K562 (cell line): Measurements from ENCODE around the gene NCBP2. TPM values are rescaled to one million over a fixed set of nuclear protein-coding genes. Genes with fewer than 3 reads are reported as not detected.

ENCODE experiments used
- EHMT2 ChIP-seq: fragments of 450-650 bp; IDR thresholded peaks from 2 replicates; pipeline ENCODE4 v1.6.1; 2018; ENCODE audit warnings: antibody characterized with exemption
- HNRNPH1 ChIP-seq: fragments of 200-400 bp; formaldehyde crosslinking; optimal IDR thresholded peaks from 2 replicates; pipeline ENCODE3; 2017; ENCODE audit warnings: low read depth, mild to moderate bottlenecking, low read length, moderate library complexity
- KAT7 ChIP-seq: sonication (generic); formaldehyde crosslinking; IDR thresholded peaks from 2 replicates; pipeline ENCODE4 v1.8.0; 2022; ENCODE audit warnings: missing genetic modification reagents, mild to moderate bottlenecking, borderline replicate concordance
- MEIS2 ChIP-seq: fragments of 450-650 bp; IDR thresholded peaks from 2 replicates; pipeline ENCODE4 v1.6.1; 2014; ENCODE audit warnings: mild to moderate bottlenecking; ENCODE audit not compliant: partially characterized antibody
- MTA2 ChIP-seq: fragments of 450-650 bp; IDR thresholded peaks from 2 replicates; pipeline ENCODE4 v1.6.1; 2016; ENCODE audit warnings: low read depth
- NCOA4 ChIP-seq: fragments of 450-650 bp; IDR thresholded peaks from 2 replicates; pipeline ENCODE4 v1.6.1; 2018; ENCODE audit warnings: mild to moderate bottlenecking; ENCODE audit not compliant: partially characterized antibody
- POLR2A ChIP-seq: fragments of 450-650 bp; conservative IDR thresholded peaks from 2 replicates; pipeline ENCODE4 v1.6.1; 2016
- PYGO2 ChIP-seq: fragments of 450-650 bp; IDR thresholded peaks from 2 replicates; pipeline ENCODE4 v1.6.1; 2016; ENCODE audit warnings: mild to moderate bottlenecking, missing genetic modification characterization, moderate library complexity, missing compliant biosample characterization
- SMARCE1 ChIP-seq: fragments of 450-650 bp; IDR thresholded peaks from 2 replicates; pipeline ENCODE4 v1.7.1; 2016; ENCODE audit warnings: mild to moderate bottlenecking
- ZBED1 ChIP-seq: IDR thresholded peaks from 2 replicates; pipeline ENCODE4 v1.6.1; 2014
- ZNF212 ChIP-seq: fragments of 450-650 bp; formaldehyde crosslinking; IDR thresholded peaks from 2 replicates; pipeline ENCODE4 v1.4.0; 2020; ENCODE audit warnings: mild to moderate bottlenecking
- ZNF408 ChIP-seq: fragments of 250-450 bp; sonication (Bioruptor Pico); IDR thresholded peaks from 2 replicates; pipeline ENCODE4 v1.4.0; 2020; ENCODE audit warnings: low read depth, mild to moderate bottlenecking, moderate library complexity
- ZNF444 ChIP-seq: fragments of 250-450 bp; sonication (Bioruptor Pico); IDR thresholded peaks from 2 replicates; pipeline ENCODE4 v1.4.0; 2020; ENCODE audit warnings: mild to moderate bottlenecking, moderate library complexity
- polyA plus RNA-seq, 8 experiments: library from polyadenylated mRNA; depleted of rRNA in 4 of 8; stranded (reverse) in 5 of 8; unstranded in 3 of 8; fragments of >200 nt; fragmentation: Nextera tagmentation in 2 of 8; fragmentation: Illumina TruSeq in 1 of 8; extraction: Ambion mirVana in 2 of 8; extraction: Trizol in 1 of 8; gene quantifications; 2 replicates each; pipeline versions ENCODE4 v1.2.1 to v1.2.3, GENCODE V29; 2011 to 2014; ENCODE audit warnings: inconsistent platforms in 1 of 8, missing spikeins in 1 of 8
- total RNA-seq, 7 experiments: library from RNA; depleted of rRNA in 6 of 7; stranded (reverse); fragments of >200 nt in 6 of 7; fragmentation: Illumina TruSeq in 2 of 7; extraction: Trizol in 2 of 7; gene quantifications; 2 replicates each; pipeline versions ENCODE4 v1.2.1 to v1.2.3, GENCODE V29; 2011 to 2021; ENCODE audit warnings: low replicate concordance in 1 of 7
- TF ChIP-seq, protein P1 (sequence below): sonication (generic); formaldehyde crosslinking; IDR thresholded peaks from 2 replicates; pipeline ENCODE4 v1.8.1; 2023; ENCODE audit warnings: missing genetic modification reagents, mild to moderate bottlenecking, borderline replicate concordance
- TF ChIP-seq, protein P2 (sequence below): fragments of 250-450 bp; sonication (Bioruptor Pico); IDR thresholded peaks from 2 replicates; pipeline ENCODE4 v1.5.0; 2021
- TF ChIP-seq, protein P3 (sequence below): fragments of 250-450 bp; sonication (Bioruptor Pico); IDR thresholded peaks from 2 replicates; pipeline ENCODE4 v1.5.0; 2021
- TF ChIP-seq, protein P4 (sequence below): IDR thresholded peaks from 2 replicates; pipeline ENCODE4 v1.6.1; 2016; ENCODE audit warnings: missing genetic modification characterization, missing compliant biosample characterization
- TF ChIP-seq, protein P5 (sequence below): fragments of 250-450 bp; sonication (Bioruptor Pico); IDR thresholded peaks from 2 replicates; pipeline ENCODE4 v1.6.1; 2021; ENCODE audit warnings: mild to moderate bottlenecking

The NCBP2 gene
- total and polyA plus RNA-seq, 9 of the 15 experiments (the other 6 are each of a cell fraction or from before 2014, with no cell fraction given), result 56.4 to 102 (median 82.3) TPM

DNA sequence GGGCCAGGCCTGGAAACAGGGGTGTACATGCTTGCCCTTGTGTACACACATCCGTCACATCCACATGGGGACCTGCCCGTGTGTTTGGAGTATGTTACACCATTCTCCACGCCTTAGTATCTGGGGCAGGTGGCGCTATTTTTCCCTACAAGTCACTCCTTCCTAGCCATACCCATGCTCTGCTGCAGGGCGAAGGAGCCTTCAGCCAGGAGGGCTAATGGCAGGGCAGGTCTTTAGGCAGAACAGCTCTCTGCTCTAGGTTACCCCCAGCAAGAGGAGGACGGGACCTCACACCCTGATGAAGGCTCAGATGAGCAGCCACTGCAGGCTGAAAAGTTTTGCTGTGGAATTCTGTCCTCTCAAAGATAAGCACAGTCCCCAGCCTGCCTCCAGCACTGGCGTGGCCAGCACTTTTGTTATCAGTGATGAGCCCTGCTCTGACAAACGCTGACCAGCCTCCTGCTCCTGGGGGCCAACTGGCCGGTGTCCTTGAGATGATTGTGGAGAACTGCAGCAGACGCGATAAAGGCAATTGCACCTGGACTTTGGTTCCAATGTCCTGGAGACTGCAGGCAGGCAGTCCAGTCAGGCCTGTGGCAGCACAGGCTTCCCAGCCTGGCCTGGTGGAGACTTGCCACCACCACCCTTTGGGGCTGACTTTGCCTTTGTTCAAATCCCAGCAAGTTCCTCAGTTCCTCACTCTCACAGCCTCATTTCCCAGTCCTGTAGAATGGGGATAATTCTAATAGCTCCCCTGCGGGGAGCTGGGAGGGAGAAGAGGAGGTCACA, 46.1 kb upstream of the NCBP2 start (continued):
- TF ChIP-seq, protein P1, sequence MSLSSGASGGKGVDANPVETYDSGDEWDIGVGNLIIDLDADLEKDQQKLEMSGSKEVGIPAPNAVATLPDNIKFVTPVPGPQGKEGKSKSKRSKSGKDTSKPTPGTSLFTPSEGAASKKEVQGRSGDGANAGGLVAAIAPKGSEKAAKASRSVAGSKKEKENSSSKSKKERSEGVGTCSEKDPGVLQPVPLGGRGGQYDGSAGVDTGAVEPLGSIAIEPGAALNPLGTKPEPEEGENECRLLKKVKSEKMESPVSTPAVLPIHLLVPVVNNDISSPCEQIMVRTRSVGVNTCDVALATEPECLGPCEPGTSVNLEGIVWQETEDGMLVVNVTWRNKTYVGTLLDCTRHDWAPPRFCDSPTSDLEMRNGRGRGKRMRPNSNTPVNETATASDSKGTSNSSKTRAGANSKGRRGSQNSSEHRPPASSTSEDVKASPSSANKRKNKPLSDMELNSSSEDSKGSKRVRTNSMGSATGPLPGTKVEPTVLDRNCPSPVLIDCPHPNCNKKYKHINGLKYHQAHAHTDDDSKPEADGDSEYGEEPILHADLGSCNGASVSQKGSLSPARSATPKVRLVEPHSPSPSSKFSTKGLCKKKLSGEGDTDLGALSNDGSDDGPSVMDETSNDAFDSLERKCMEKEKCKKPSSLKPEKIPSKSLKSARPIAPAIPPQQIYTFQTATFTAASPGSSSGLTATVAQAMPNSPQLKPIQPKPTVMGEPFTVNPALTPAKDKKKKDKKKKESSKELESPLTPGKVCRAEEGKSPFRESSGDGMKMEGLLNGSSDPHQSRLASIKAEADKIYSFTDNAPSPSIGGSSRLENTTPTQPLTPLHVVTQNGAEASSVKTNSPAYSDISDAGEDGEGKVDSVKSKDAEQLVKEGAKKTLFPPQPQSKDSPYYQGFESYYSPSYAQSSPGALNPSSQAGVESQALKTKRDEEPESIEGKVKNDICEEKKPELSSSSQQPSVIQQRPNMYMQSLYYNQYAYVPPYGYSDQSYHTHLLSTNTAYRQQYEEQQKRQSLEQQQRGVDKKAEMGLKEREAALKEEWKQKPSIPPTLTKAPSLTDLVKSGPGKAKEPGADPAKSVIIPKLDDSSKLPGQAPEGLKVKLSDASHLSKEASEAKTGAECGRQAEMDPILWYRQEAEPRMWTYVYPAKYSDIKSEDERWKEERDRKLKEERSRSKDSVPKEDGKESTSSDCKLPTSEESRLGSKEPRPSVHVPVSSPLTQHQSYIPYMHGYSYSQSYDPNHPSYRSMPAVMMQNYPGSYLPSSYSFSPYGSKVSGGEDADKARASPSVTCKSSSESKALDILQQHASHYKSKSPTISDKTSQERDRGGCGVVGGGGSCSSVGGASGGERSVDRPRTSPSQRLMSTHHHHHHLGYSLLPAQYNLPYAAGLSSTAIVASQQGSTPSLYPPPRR (CRISPR knock-in tag), result peak; percentile 63; the same call in 1 of the 2 replicates
- TF ChIP-seq, protein P2, sequence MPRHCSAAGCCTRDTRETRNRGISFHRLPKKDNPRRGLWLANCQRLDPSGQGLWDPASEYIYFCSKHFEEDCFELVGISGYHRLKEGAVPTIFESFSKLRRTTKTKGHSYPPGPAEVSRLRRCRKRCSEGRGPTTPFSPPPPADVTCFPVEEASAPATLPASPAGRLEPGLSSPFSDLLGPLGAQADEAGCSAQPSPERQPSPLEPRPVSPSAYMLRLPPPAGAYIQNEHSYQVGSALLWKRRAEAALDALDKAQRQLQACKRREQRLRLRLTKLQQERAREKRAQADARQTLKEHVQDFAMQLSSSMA, result no peak
- TF ChIP-seq EHMT2 (no peak), POLR2A (no peak), ZNF444 (CRISPR knock-in tag) (no peak), ZNF408 (CRISPR knock-in tag) (no peak), MTA2 (peak; percentile 95), ZNF212 (CRISPR knock-in tag) (0 out of 2 replicates have a peak, but pooled peaks have one; percentile 27), HNRNPH1 (no peak), MEIS2 (peak; percentile 79), NCOA4 (no peak), ZBED1 (peak; percentile 76), SMARCE1 (peak; percentile 89), KAT7 (0 out of 2 replicates have a peak, but pooled peaks have one; percentile 32), PYGO2 (no peak)
- TF ChIP-seq, protein P3, sequence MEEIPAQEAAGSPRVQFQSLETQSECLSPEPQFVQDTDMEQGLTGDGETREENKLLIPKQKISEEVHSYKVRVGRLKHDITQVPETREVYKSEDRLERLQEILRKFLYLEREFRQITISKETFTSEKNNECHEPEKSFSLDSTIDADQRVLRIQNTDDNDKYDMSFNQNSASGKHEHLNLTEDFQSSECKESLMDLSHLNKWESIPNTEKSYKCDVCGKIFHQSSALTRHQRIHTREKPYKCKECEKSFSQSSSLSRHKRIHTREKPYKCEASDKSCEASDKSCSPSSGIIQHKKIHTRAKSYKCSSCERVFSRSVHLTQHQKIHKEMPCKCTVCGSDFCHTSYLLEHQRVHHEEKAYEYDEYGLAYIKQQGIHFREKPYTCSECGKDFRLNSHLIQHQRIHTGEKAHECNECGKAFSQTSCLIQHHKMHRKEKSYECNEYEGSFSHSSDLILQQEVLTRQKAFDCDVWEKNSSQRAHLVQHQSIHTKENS, result no peak
- TF ChIP-seq, protein P4, sequence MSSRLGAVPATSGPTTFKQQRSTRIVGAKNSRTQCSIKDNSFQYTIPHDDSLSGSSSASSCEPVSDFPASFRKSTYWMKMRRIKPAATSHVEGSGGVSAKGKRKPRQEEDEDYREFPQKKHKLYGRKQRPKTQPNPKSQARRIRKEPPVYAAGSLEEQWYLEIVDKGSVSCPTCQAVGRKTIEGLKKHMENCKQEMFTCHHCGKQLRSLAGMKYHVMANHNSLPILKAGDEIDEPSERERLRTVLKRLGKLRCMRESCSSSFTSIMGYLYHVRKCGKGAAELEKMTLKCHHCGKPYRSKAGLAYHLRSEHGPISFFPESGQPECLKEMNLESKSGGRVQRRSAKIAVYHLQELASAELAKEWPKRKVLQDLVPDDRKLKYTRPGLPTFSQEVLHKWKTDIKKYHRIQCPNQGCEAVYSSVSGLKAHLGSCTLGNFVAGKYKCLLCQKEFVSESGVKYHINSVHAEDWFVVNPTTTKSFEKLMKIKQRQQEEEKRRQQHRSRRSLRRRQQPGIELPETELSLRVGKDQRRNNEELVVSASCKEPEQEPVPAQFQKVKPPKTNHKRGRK, result no peak
- TF ChIP-seq, protein P5, sequence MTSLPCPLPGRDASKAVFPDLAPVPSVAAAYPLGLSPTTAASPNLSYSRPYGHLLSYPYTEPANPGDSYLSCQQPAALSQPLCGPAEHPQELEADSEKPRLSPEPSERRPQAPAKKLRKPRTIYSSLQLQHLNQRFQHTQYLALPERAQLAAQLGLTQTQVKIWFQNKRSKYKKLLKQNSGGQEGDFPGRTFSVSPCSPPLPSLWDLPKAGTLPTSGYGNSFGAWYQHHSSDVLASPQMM, result no peak
